Amygdala (tissue), 56 donors: ENCODE data around the gene RNF126.

Experiments used
- DNase-seq, 56 donors: peaks; one replicate each; lab custom pipeline; 2025; lab: John Stamatoyannopoulos, UW

RNF126 gene

DNA sequence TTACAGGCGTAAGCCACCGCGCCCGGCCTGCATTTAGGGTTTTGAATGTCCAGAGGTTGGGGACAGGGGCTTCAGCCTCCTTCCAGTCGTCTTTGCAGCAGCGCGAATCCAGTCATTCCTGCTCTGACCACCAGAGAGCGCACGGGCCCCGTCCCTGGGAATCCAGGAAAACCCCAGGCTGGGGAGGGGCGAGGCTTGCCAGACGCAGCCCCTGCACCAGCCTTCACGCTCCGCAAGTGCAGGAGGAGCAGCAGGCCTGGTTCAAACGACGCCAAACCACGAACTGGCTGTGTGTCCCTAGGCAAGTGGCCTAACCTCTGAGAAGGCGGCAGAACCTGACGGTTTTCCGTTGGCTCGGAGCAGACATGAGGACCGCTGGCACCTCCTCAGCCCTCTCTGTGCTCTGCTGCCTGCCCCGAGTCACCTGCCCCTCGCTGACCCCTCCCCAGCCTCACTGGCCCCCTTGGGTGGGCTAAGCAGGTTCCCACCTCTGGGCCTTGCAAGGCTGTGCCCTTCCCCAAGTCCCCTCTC, 2.0 kb upstream of the RNF126 start:
- DNase-seq = peak in 52 of 56 donors; percentile 14 to 83 (median 64)

GRCh38 chr19:663682-664117, 686 bp upstream of the RNF126 start:
- DNase-seq = peak in 2 of 56 donors; percentile 57 to 76

- no peak for DNase-seq
Measured at GRCh38 chr19:662207-662961, 630 bp downstream of the RNF126 start.

- no peak for DNase-seq
Measured at GRCh38 chr19:661427-662196, 1.4 kb downstream of the RNF126 start.

GRCh38 chr19:660793-661426, 2.1 kb downstream of the RNF126 start:
- DNase-seq = no peak

DNA sequence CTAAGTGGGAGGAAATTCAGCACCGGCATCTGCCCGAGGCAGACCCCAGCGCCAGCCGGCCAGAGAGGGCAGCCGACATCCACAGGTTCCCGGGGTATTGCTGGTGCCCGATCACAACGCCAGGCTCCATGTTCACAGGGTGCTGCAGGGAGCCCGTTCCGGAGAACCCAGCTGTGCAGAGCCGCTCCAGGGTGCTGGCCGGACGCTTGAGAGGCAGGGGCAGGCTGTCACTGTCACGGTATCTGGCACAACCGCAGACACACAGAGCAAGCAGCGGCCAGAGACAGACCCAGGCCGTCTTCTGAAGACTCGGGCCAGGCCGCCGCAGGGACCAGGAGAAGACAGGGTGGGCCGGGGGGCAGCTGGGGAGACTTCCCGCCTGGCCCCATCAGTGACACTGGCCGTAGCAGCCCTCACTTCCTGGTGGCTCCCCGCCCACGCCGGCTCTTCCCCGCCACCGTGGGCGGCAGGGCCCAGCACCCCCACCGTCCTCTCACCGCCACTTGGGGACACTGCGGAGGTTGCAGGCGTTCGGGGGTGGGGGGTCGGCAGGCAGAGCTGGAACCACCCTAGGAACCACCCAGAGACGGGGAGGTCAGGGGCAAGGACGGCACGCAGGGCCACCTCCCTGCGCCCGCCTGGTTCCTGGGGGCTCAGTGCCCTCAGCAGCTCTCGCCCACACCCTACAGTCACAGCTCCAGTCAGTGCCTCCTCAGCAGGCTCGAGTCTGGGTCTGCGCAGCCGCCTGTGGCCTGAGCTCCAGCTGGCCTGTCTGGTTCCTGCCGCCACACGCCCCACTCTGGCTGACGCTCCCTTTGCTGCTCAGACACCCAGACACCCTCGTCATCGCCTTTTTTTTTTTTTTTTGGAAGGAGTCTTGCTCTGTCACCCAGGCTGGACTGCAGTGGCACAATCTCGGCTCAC, 3.8 kb downstream of the RNF126 start:
- DNase-seq = peak in 8 of 56 donors; percentile 16 to 42 (median 21)

- no peak for DNase-seq
Measured at GRCh38 chr19:658059-658839, 4.8 kb downstream of the RNF126 start.

GRCh38 chr19:657611-658010, 5.4 kb downstream of the RNF126 start:
- DNase-seq = no peak

GRCh38 chr19:656751-657559, 6.1 kb downstream of the RNF126 start:
- DNase-seq = no peak

DNA sequence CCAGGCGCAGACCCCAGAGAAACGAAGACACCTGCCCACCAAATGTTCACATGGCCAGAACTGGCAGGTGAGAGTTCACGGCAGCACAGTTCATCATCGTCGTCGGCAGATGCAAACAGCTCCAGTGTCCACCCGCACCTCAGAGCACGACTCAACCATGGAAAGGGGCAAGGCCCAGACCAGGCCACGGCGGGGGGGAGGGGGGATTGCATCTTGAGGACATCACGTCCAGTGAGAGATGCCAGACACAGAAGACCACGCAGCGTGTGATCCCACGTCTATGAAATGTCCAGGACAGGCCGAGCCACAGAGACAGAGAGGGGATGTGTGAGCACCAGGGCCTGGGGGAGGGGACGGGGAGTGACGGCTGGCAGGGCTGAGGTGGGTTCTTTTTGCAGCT, 7.3 kb downstream of the RNF126 start:
- DNase-seq = no peak

DNA sequence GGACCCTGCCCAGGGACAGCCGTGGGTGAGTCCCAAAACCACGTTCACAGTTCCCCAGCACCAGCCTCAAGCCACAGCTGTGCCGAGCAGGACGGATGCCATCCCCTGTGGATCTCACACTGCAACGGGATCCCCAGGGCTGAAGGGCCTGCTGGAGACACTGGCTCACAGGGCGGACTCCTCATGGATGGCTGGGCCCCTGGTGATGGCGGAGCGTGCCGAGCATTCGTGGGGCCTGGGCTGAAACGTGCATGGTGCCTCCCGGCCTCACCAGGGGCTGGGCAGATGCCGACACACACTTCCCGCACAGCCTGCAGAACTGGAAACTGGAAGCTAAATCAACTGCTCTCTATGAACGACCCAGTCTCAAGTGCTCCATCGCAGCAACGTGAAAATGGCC, 9.6 kb downstream of the RNF126 start:
- DNase-seq = no peak

GRCh38 chr19:652467-653389, 10.3 kb downstream of the RNF126 start:
- DNase-seq = no peak

DNA sequence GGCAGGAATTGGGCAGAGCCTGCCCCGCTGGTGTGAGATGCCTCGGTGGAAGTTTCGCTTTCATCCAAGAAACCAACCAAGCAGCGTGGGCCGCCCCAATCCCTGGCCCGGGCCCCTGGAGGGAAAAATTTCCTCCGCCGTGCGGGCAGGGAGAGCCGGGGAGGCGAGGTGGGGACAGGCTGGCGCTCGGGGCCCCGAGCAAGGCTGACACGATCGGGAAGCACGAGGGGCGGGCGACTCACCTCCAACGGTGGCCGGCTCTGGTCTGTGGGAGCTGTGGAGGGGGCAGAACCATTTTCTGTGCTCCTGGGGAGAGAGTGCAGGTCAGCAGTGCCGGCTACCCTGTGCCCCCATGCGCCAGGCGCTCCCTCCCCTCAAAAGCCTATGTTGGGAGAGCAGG, 11.0 kb downstream of the RNF126 start:
- no peak for DNase-seq

DNA sequence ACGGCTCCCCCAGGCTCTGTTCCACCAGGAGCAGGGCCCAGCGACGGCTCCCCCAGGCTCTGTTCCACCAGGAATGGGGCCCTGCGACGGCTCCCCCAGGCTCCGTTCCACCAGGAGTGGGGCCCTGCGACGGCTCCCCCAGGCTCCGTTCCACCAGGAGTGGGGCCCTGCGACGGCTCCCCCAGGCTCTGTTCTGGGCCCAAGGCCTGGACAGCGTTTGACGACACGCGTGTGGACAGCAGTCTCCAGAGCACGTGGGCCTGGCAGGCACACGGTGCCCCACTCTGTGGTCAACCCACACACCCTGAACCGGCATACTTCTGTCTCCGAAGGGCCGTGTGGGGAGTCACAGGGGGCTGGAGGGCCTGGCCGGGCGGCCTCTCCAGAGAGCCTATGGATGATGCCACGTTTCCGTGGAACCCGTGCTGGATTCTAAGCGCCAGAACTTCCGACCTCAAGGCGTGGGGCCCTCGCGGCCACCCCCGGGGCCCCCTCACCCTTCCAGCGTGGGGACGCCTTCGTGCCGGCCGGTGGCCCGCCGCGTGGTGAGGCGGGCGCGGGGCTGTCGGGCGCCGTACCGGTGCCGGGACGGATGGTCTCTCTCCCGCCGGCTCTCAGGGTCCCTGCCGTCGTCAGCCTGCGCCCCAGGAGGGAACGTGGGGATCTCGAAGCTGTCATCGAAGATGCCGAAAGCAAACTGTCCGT, 11.7 kb downstream of the RNF126 start:
- DNase-seq = no peak

DNA sequence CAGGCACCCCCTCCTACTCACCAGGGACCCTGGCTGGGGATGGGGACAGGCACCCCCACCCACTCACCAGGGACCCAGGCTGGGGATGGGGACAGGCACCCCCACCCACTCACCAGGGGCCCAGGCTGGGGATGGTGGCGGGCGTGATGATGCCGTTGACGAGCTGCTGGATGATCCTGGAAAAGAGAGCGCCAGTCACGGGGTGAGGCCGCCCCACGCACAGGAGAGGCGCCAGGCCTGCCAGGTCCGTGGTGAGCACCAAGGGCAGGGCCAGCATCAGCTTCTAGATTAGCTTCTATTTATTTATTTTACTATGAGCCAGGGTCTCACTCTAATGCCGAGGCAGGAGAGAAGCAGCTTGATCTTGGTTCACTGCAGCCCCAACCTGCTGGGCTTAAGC, 12.9 kb downstream of the RNF126 start:
- no peak for DNase-seq
